K562 (cell line): Measurements from ENCODE around the gene E2F3. TPM values are rescaled to one million over a fixed set of nuclear protein-coding genes. Genes with fewer than 3 reads are reported as not detected.

Source experiments
- ATAC-seq: fragments of 200-7000 bp; cut with Tn5 transposase; 3 replicates; pipeline ENCODE4 v1.9.1; 2020; ENCODE audit warnings: moderate library complexity
- BruUV-seq: library from RNA; stranded (reverse); fragments of 400-500 nt; replicated peaks from 2 replicates; lab custom pipeline; 2021; lab: Mats Ljungman, UMichigan
- CTCF ChIA-PET: fragments of 300-600 bp; formaldehyde crosslinking; extraction: SDS; loops from one replicate; lab custom pipeline; 2021; ENCODE audit warnings: low intra/inter-chr PET ratio; lab: Yijun Ruan, JAX
- POLR2A ChIA-PET: fragments of 300-600, 350-650 bp; sonication (Branson Sonifier 250); formaldehyde crosslinking; extraction: SDS; loops from one replicate; lab custom pipeline; 2021; ENCODE audit warnings: antibody characterized with exemption, inconsistent platforms; lab: Yijun Ruan, JAX
- DNase-seq, 4 experiments: peaks; one replicate each; pipeline versions ENCODE4 v3.0.0 to v3.0.0-alpha.2; 2011 to 2018; ENCODE audit warnings: low spot score in 3 of 4, mixed read lengths in 3 of 4; ENCODE audit errors: extremely low read depth in 1 of 4
- FAIRE-seq: peaks from 2 replicates; lab custom pipeline; 2011; peaks lifted over from hg19 to GRCh38; lab: Jason Lieb, UNC
- H2AFZ ChIP-seq: 2 replicates; pipeline ENCODE4 v1.6.0; 2011; ENCODE audit warnings: low read depth, low read length, control low read depth, inconsistent platforms
- H3K27ac ChIP-seq: fragments of 200-600 bp; 3 replicates; pipeline ENCODE4 v1.8.0; 2011; ENCODE audit warnings: low read depth, mild to moderate bottlenecking, control low read depth, inconsistent platforms, low read length, moderate library complexity, mixed read lengths; ENCODE audit errors: extremely low read depth
- H3K27me3 ChIP-seq, 2 experiments: fragments of 300-600 bp in 1 of 2; 2 replicates in 1 of 2; 3 replicates in 1 of 2; pipeline versions ENCODE4 v1.6.0 to v1.8.0; 2011; ENCODE audit warnings: inconsistent platforms in 2 of 2, low read length in 2 of 2, mild to moderate bottlenecking in 1 of 2, mixed read lengths in 1 of 2, moderate library complexity in 1 of 2; ENCODE audit not compliant: control insufficient read depth in 2 of 2, insufficient read depth in 2 of 2
- H3K36me3 ChIP-seq: fragments of 300-600 bp; 3 replicates; pipeline ENCODE4 v1.8.0; 2011; ENCODE audit warnings: mild to moderate bottlenecking, low read length, inconsistent platforms; ENCODE audit not compliant: control insufficient read depth, insufficient read depth
- H3K4me1 ChIP-seq, 2 experiments: fragments of 200-600 bp in 1 of 2; replicated peaks in 1 of 2; 2 replicates in 1 of 2; 3 replicates in 1 of 2; pipeline versions ENCODE4 v1.5.1 to v1.8.0; 2011; ENCODE audit warnings: inconsistent platforms in 2 of 2, low read length in 2 of 2, mild to moderate bottlenecking in 1 of 2, mixed read lengths in 1 of 2, moderate library complexity in 1 of 2; ENCODE audit not compliant: control insufficient read depth in 2 of 2, insufficient read depth in 2 of 2
- H3K4me2 ChIP-seq: 2 replicates; pipeline ENCODE4 v1.6.1; 2011; ENCODE audit warnings: low read length, control low read depth, inconsistent platforms, mixed read lengths; ENCODE audit not compliant: insufficient read depth
- H3K4me3 ChIP-seq: fragments of 200-600 bp; sonication (generic), shearing (Covaris generic); 2 replicates; pipeline ENCODE4 v1.5.1; 2016; ENCODE audit warnings: control low read depth, inconsistent platforms
- H3K79me2 ChIP-seq: fragments of 200-600 bp; 3 replicates; pipeline ENCODE4 v1.8.0; 2011; ENCODE audit warnings: low read length, inconsistent platforms; ENCODE audit not compliant: control insufficient read depth, insufficient read depth
- H3K9ac ChIP-seq, 2 experiments: 2 replicates each; pipeline versions ENCODE4 v1.6.0 to v1.6.1; 2011; ENCODE audit warnings: low read depth in 2 of 2, low read length in 2 of 2, control low read depth in 1 of 2, inconsistent platforms in 1 of 2, mild to moderate bottlenecking in 1 of 2, mixed read lengths in 1 of 2; ENCODE audit not compliant: insufficient read depth in 1 of 2
- H3K9me1 ChIP-seq: one replicate; pipeline ENCODE4 v1.6.0; 2011; ENCODE audit warnings: inconsistent platforms, mild to moderate bottlenecking, low read length, moderate library complexity; ENCODE audit not compliant: control insufficient read depth, insufficient read depth
- H3K9me3 ChIP-seq: replicated peaks from 2 replicates; pipeline ENCODE4 v1.5.1; 2011; ENCODE audit warnings: low read depth, low read length, inconsistent platforms; ENCODE audit not compliant: control insufficient read depth, insufficient read depth
- H4K20me1 ChIP-seq: replicated peaks from 2 replicates; pipeline ENCODE4 v1.6.1; 2011; ENCODE audit warnings: low read length, inconsistent platforms, mixed read lengths; ENCODE audit not compliant: control insufficient read depth, insufficient read depth
- BRF1 ChIP-seq: IDR thresholded peaks from 3 replicates; pipeline ENCODE4 v1.6.1; 2011; ENCODE audit warnings: borderline replicate concordance, mild to moderate bottlenecking; ENCODE audit not compliant: insufficient read length; ENCODE audit errors: extremely low read depth
- CBFA2T3 ChIP-seq: fragments of 450-650 bp; IDR thresholded peaks from 2 replicates; pipeline ENCODE4 v1.6.1; 2017
- DACH1 ChIP-seq: fragments of 450-650 bp; IDR thresholded peaks from 2 replicates; pipeline ENCODE4 v1.6.1; 2018; ENCODE audit not compliant: partially characterized antibody
- GABPB1 ChIP-seq: sonication (generic); formaldehyde crosslinking; IDR thresholded peaks from 2 replicates; pipeline ENCODE4 v1.8.0; 2022; ENCODE audit warnings: mild to moderate bottlenecking, missing genetic modification reagents
- HDAC1 ChIP-seq, 2 experiments: fragments of 450-650 bp; IDR thresholded peaks; 2 replicates each; pipeline ENCODE4 v1.6.1; 2016 to 2017; ENCODE audit warnings: inconsistent platforms in 1 of 2, mild to moderate bottlenecking in 1 of 2, moderate library complexity in 1 of 2
- HINFP ChIP-seq: fragments of 450-650 bp; conservative IDR thresholded peaks from 2 replicates; pipeline ENCODE4 v1.6.1; 2016; ENCODE audit warnings: missing genetic modification characterization, low read depth, mild to moderate bottlenecking, control low read depth, missing compliant biosample characterization
- HMBOX1 ChIP-seq: sonication (generic); IDR thresholded peaks from 2 replicates; pipeline ENCODE4 v1.6.1; 2016
- MEIS2 ChIP-seq: fragments of 450-650 bp; IDR thresholded peaks from 2 replicates; pipeline ENCODE4 v1.6.1; 2014; ENCODE audit warnings: mild to moderate bottlenecking; ENCODE audit not compliant: partially characterized antibody
- MTA3 ChIP-seq: fragments of 450-650 bp; formaldehyde crosslinking; IDR thresholded peaks from 2 replicates; pipeline ENCODE4 v1.6.1; 2017; ENCODE audit warnings: mild to moderate bottlenecking, borderline replicate concordance
- NR2C1 ChIP-seq, 2 experiments: fragments of 450-650 bp; IDR thresholded peaks; 2 replicates each; pipeline ENCODE4 v1.6.1; 2017; ENCODE audit warnings: mild to moderate bottlenecking in 2 of 2, antibody characterized with exemption in 1 of 2, inconsistent platforms in 1 of 2, missing compliant biosample characterization in 1 of 2, missing genetic modification characterization in 1 of 2
- PCBP1 ChIP-seq: fragments of 200-400 bp; formaldehyde crosslinking; IDR thresholded peaks from 2 replicates; pipeline ENCODE4 v1.6.1; 2018; ENCODE audit warnings: mild to moderate bottlenecking, low read depth, low read length; ENCODE audit not compliant: poor library complexity, severe bottlenecking
- PHF20 ChIP-seq: fragments of 450-650 bp; IDR thresholded peaks from 2 replicates; pipeline ENCODE4 v1.6.1; 2018; ENCODE audit not compliant: partially characterized antibody
- RAD21 ChIP-seq, 2 experiments: fragments of 250-450 bp in 1 of 2; fragments of 450-650 bp in 1 of 2; sonication (Bioruptor Pico) in 1 of 2; formaldehyde crosslinking in 1 of 2; IDR thresholded peaks in 1 of 2; conservative IDR thresholded peaks in 1 of 2; 2 replicates each; pipeline versions ENCODE4 v1.4.0 to v1.8.0; 2020 to 2022; ENCODE audit warnings: mild to moderate bottlenecking in 2 of 2, moderate library complexity in 1 of 2
- RBM17 ChIP-seq: fragments of 200-400 bp; formaldehyde crosslinking; IDR thresholded peaks from 2 replicates; pipeline ENCODE4 v1.6.1; 2017; ENCODE audit warnings: low read depth, mild to moderate bottlenecking, low read length, borderline replicate concordance
- ZBTB2 ChIP-seq: fragments of 450-650 bp; IDR thresholded peaks from 2 replicates; pipeline ENCODE4 v1.6.1; 2016; ENCODE audit warnings: antibody characterized with exemption
- ZNF3 ChIP-seq: fragments of 250-450 bp; sonication (Bioruptor Pico); IDR thresholded peaks from 2 replicates; pipeline ENCODE4 v1.5.0; 2021; ENCODE audit warnings: mild to moderate bottlenecking, moderate library complexity
- ZNF780A ChIP-seq: fragments of 250-450 bp; sonication (Bioruptor Pico); IDR thresholded peaks from 2 replicates; pipeline ENCODE4 v1.5.0; 2021; ENCODE audit warnings: mild to moderate bottlenecking
- WGBS: fragments of 100-300 bp; shearing (Covaris generic); methylation state at CpG from one replicate; pipeline ENCODE4 v1.1.6; 2016; ENCODE audit warnings: low coverage, mixed read lengths; ENCODE audit not compliant: insufficient coverage; ENCODE audit errors: missing lambda C conversion rate; 5-methylcytosine and 5-hydroxymethylcytosine counted together
- in situ Hi-C: fragments of 300-500 bp; cut with MboI; formaldehyde crosslinking; loops from 4 replicates; pipeline ENCODE4 v1.15.0; 2018; ENCODE audit warnings: inconsistent platforms, mixed read lengths
- intact Hi-C: fragments of 100-400 bp; cut with micrococcal nuclease; formaldehyde crosslinking; loops from 2 replicates; pipeline ENCODE4 v1.14.2; 2022
- polyA plus RNA-seq, 8 experiments: library from polyadenylated mRNA; depleted of rRNA in 4 of 8; stranded (reverse) in 5 of 8; unstranded in 3 of 8; fragments of >200 nt; fragmentation: Nextera tagmentation in 2 of 8; fragmentation: Illumina TruSeq in 1 of 8; extraction: Ambion mirVana in 2 of 8; extraction: Trizol in 1 of 8; gene quantifications; 2 replicates each; pipeline versions ENCODE4 v1.2.1 to v1.2.3, GENCODE V29; 2011 to 2014; ENCODE audit warnings: inconsistent platforms in 1 of 8, missing spikeins in 1 of 8
- total RNA-seq, 7 experiments: library from RNA; depleted of rRNA in 6 of 7; stranded (reverse); fragments of >200 nt in 6 of 7; fragmentation: Illumina TruSeq in 2 of 7; extraction: Trizol in 2 of 7; gene quantifications; 2 replicates each; pipeline versions ENCODE4 v1.2.1 to v1.2.3, GENCODE V29; 2011 to 2021; ENCODE audit warnings: low replicate concordance in 1 of 7

The E2F3 gene
- total and polyA plus RNA-seq, 9 of the 15 experiments (the other 6 are each of a cell fraction or from before 2014, with no cell fraction given), result 11.1 to 44.7 (median 27.2) TPM

- intact Hi-C loops (no loop called here), in situ Hi-C loops (no loop called here)
- peak; percentile 23 for FAIRE-seq
- Histone ChIP-seq H4K20me1 (peaks cover 49% of the 10 kb centered on the region), H3K9me1 (peaks cover 4% of the 10 kb centered on the region), H3K4me2 (peak overlapping the region; percentile 38; the same call in 1 of the 2 replicates), H3K27ac (peak overlapping the region; percentile 19; the same call in 1 of the 3 replicates), H3K79me2 (peaks cover 100% of the 10 kb centered on the region), H3K36me3 (peaks cover 88% of the 10 kb centered on the region), H3K27me3 (no peaks in the 10 kb centered on the region), H3K4me3 (no peak overlapping the region), H2AFZ (no peak overlapping the region), H3K9me3 (no peaks in the 10 kb centered on the region), H3K9ac (no peak overlapping the region; a peak in 1 of 4 replicates), H3K4me1 (peaks cover 44 to 97% of the 10 kb centered on the region in 2 experiments)
- no TSS peak for BruUV-seq
- WGBS, result 54% methylated on average over 12 of the region's 12 CpGs
- ChIA-PET CTCF (no interaction called here), POLR2A (interaction anchor here (0.5 to 3.7 kb wide), 9 partner anchors 7 to 125 kb away, joined by 3 to 43 read pairs (median 5); partner anchors contain the start of gene E2F3)
- no peak for ATAC-seq
- DNase-seq, result peak in 1 of 4 experiments; percentile 57
- TF ChIP-seq PCBP1 (no peak), ZNF780A (CRISPR knock-in tag) (no peak), RAD21 (CRISPR knock-in tag; conservative IDR thresholded peaks at IDR 0.05 in 1 of 2, IDR thresholded peaks at IDR 0.05 in 1 of 2) (no peak), PHF20 (no peak), ZBTB2 (no peak), MEIS2 (peak; percentile 30), HMBOX1 (peak; percentile 55; the same call in 1 of the 2 replicates), BRF1 (no peak), GABPB1 (CRISPR knock-in tag) (no peak), RBM17 (no peak), NR2C1 (IDR thresholded peaks at IDR 0.05) (no peak), NR2C1 (tag; IDR thresholded peaks at IDR 0.05) (no peak), HINFP (no peak), DACH1 (peak; percentile 25), HDAC1 (IDR thresholded peaks at IDR 0.05) (no peak), CBFA2T3 (no peak), MTA3 (no peak), ZNF3 (CRISPR knock-in tag) (no peak)
Measured at GRCh38 chr6:20411953-20412681, 10.4 kb downstream of the E2F3 start.
